A673 (cell line): Measurements from ENCODE around the gene GBF1. TPM values are rescaled to one million over a fixed set of nuclear protein-coding genes. Genes with fewer than 3 reads are reported as not detected.

Source experiments
- BruUV-seq: library from RNA; stranded (reverse); fragments of 400-500 nt; replicated peaks from 2 replicates; lab custom pipeline; 2021; lab: Mats Ljungman, UMichigan
- CTCF ChIA-PET: fragments of 300-600 bp; sonication (Branson Sonifier 250); formaldehyde crosslinking; loops from one replicate; lab custom pipeline; 2022; ENCODE audit warnings: antibody characterized with exemption; lab: Charles Lee
- POLR2A ChIA-PET: fragments of 300-600 bp; sonication (Branson Sonifier 250); formaldehyde crosslinking; loops from one replicate; lab custom pipeline; 2022; ENCODE audit warnings: antibody characterized with exemption; ENCODE audit not compliant: low non-redundant PET; lab: Charles Lee
- DNase-seq: peaks from one replicate; pipeline ENCODE4 v3.0.0-alpha.2; 2015; ENCODE audit warnings: low spot score
- H3K27ac ChIP-seq: fragments of 200-600 bp; sonication (generic); 2 replicates; pipeline ENCODE4 v1.5.1; 2016; ENCODE audit warnings: mixed run types, low read depth, mild to moderate bottlenecking, mixed read lengths, antibody characterized with exemption, low read length; ENCODE audit not compliant: poor library complexity, severe bottlenecking
- H3K27me3 ChIP-seq: fragments of 200-600 bp; sonication (generic); replicated peaks from 2 replicates; pipeline ENCODE4 v1.6.1; 2017; ENCODE audit warnings: mixed run types, low read depth, mild to moderate bottlenecking, mixed read lengths, antibody characterized with exemption, low read length; ENCODE audit not compliant: insufficient read depth, poor library complexity
- H3K36me3 ChIP-seq: fragments of 200-600 bp; sonication (generic); 2 replicates; pipeline ENCODE4 v1.6.1; 2016; ENCODE audit warnings: mixed run types, mild to moderate bottlenecking, mixed read lengths, antibody characterized with exemption, low read length; ENCODE audit not compliant: insufficient read depth, poor library complexity, severe bottlenecking
- H3K4me1 ChIP-seq: fragments of 200-600 bp; sonication (generic); 2 replicates; pipeline ENCODE4 v1.6.1; 2017; ENCODE audit warnings: mixed run types, mild to moderate bottlenecking, mixed read lengths, antibody characterized with exemption, low read length; ENCODE audit not compliant: insufficient read depth, poor library complexity, severe bottlenecking
- H3K4me3 ChIP-seq: fragments of 200-600 bp; sonication (generic); 2 replicates; pipeline ENCODE4 v1.5.1; 2016; ENCODE audit warnings: low read depth, mixed run types, mild to moderate bottlenecking, mixed read lengths, low read length; ENCODE audit not compliant: poor library complexity, severe bottlenecking
- H3K9me3 ChIP-seq: fragments of 200-600 bp; sonication (generic); 2 replicates; pipeline ENCODE4 v1.6.1; 2016; ENCODE audit warnings: mixed run types, low read depth, mild to moderate bottlenecking, mixed read lengths, antibody characterized with exemption, low read length; ENCODE audit not compliant: poor library complexity, severe bottlenecking
- CTCF ChIP-seq: fragments of 300-800, 200-600 bp; sonication (generic); conservative IDR thresholded peaks from 2 replicates; pipeline ENCODE4 v1.5.1; 2017; ENCODE audit warnings: low read depth, mild to moderate bottlenecking, antibody characterized with exemption, low read length, moderate library complexity, mixed read lengths
- EZH2 ChIP-seq: fragments of 200-600 bp; sonication (generic); IDR thresholded peaks from 2 replicates; pipeline ENCODE4 v1.6.1; 2017; ENCODE audit warnings: borderline replicate concordance, low read depth, mild to moderate bottlenecking, mixed read lengths, antibody characterized with exemption, low read length; ENCODE audit not compliant: poor library complexity, severe bottlenecking
- intact Hi-C: fragments of 100-400 bp; cut with micrococcal nuclease; formaldehyde crosslinking; loops from one replicate; pipeline ENCODE4 v1.10.0; 2022; ENCODE audit not compliant: unreplicated experiment
- total RNA-seq: library from RNA; stranded (reverse); gene quantifications from 2 replicates; pipeline ENCODE4 v1.2.3, GENCODE V29; 2021

GBF1 gene
- total RNA-seq, 1 experiment from 2014 or later = 50.0 TPM

GRCh38 chr10:102283890-102284289, 38.6 kb downstream of the GBF1 start:
- Histone ChIP-seq H3K9me3 (no peaks in the 10 kb centered on the region), H3K36me3 (no peaks in the 10 kb centered on the region), H3K27ac (no peak overlapping the region), H3K4me3 (no peak overlapping the region), H3K27me3 (no peaks in the 10 kb centered on the region), H3K4me1 (peaks cover 17% of the 10 kb centered on the region)
- intact Hi-C loops = no loop called here
- TF ChIP-seq CTCF (no peak), EZH2 (no peak)
- DNase-seq = no peak
- CTCF ChIA-PET = no interaction called here
- BruUV-seq = no TSS peak
- POLR2A ChIA-PET = no interaction called here

- no peaks in the 10 kb centered on the region for H3K27me3 ChIP-seq
- no peaks in the 10 kb centered on the region for H3K36me3 ChIP-seq
- no peak overlapping the region for H3K27ac ChIP-seq
- peaks cover 17% of the 10 kb centered on the region for H3K4me1 ChIP-seq
- CTCF ChIA-PET = no interaction called here
- H3K4me3 ChIP-seq = no peak overlapping the region
- no peaks in the 10 kb centered on the region for H3K9me3 ChIP-seq
- no peak for TF ChIP-seq EZH2
- TF ChIP-seq CTCF = no peak
- BruUV-seq = no TSS peak
- no peak for DNase-seq
- POLR2A ChIA-PET = no interaction called here
- intact Hi-C loops = no loop called here
These were observed 39.2 kb downstream of the GBF1 start for GRCh38 chr10:102284531-102284930.

- Histone ChIP-seq H3K4me1 (peaks cover 12% of the 10 kb centered on the region), H3K27me3 (no peaks in the 10 kb centered on the region), H3K4me3 (no peak overlapping the region), H3K36me3 (no peaks in the 10 kb centered on the region), H3K27ac (no peak overlapping the region), H3K9me3 (no peaks in the 10 kb centered on the region)
- ChIA-PET CTCF (no interaction called here), POLR2A (no interaction called here)
- DNase-seq = no peak
- TF ChIP-seq EZH2 = no peak
- BruUV-seq = no TSS peak
- intact Hi-C loops = no loop called here
These were observed 39.8 kb downstream of the GBF1 start for GRCh38 chr10:102285133-102285532.

- no peak for TF ChIP-seq CTCF
- TF ChIP-seq EZH2 = no peak
- intact Hi-C loops = no loop called here
- Histone ChIP-seq H3K36me3 (no peaks in the 10 kb centered on the region), H3K27ac (no peak overlapping the region), H3K4me3 (no peak overlapping the region), H3K27me3 (no peaks in the 10 kb centered on the region), H3K4me1 (peaks cover 1% of the 10 kb centered on the region), H3K9me3 (no peaks in the 10 kb centered on the region)
- BruUV-seq = no TSS peak
- ChIA-PET CTCF (no interaction called here), POLR2A (no interaction called here)
- no peak for DNase-seq
These were observed 40.9 kb downstream of the GBF1 start for GRCh38 chr10:102286216-102286615.
